GM10847 (cell line): ENCODE measurements around the gene AP4S1.

Experiments
- POLR2A ChIP-seq: IDR thresholded peaks from 2 replicates; pipeline ENCODE4 v1.6.1; 2011; ENCODE audit not compliant: insufficient read length; ENCODE audit errors: extremely low read depth

AP4S1 gene

DNA sequence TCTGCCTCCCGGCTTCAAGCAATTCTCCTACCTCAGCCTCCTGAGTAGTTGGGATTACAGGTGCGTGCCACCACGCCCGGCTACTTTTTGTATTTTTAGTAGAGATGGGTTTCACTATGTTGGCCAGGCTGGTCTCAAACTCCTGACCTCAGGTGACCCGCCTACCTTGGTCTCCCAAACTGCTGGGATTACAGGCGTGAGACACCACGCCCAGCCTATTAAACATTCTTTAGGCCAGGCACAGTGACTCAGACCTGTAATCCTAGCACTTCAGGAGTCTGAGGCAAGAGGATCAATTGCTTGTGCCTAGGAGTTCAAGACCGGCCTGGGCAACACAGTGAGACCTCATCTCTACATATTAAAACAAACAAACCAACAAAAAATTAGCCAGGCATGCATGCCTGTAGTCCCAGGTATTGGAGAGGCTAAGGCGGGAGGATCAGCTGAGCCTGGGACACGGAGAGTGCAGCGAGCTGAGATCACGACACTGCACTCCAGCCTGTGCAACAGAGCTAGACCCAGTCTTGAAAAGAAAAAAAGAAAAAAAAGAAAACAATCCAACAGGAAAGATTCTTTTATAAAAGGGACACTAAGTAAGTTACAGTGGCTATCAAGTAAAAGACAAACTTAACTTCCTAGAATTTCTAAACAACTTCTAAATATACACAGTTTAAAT, 111.9 kb downstream of the AP4S1 start:
- no peak for TF ChIP-seq POLR2A

DNA sequence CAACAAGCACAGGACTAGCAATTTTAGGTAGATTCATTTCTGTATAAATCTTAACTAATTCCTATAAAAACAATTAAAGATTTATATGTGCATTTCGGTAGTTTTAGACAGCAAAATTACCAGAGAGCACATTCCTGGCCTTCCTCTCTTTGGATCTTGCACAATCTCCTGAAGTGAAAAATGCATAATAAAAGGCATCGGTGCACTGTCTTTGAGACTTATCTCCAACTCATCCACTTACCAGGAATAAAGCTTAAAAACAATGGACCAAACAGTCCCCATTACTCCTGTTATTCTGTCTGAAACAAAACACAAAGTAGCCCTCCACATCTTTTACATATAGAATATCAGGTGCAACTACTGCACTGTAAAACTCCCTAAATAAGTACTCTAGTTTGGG, 112.9 kb downstream of the AP4S1 start:
- TF ChIP-seq POLR2A, result no peak

DNA sequence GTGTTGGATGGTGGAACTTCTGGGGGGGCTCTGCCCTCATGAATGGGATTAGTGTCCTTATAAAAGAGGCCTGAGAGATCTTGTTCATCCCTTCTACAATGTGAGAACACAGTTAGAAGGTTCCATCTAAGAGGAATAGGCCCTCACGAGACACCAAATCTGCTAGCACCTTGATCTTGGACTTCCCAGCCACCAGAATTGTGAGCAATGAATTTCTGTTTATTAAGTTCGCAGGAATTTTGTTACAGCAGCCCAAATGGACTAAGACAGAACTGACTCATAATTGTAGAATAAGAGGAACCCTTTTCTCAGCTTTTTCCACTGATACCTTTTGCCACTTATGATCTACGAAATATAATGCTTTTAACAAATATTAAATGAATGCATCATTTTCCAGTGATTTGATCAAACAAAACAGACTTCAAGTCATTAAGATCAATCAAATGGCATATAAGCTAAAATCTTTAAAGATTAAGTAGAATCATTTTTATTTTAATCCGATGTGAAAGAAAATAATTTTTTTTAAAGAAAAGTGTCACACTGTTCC, 113.9 kb downstream of the AP4S1 start:
- no peak for TF ChIP-seq POLR2A

DNA sequence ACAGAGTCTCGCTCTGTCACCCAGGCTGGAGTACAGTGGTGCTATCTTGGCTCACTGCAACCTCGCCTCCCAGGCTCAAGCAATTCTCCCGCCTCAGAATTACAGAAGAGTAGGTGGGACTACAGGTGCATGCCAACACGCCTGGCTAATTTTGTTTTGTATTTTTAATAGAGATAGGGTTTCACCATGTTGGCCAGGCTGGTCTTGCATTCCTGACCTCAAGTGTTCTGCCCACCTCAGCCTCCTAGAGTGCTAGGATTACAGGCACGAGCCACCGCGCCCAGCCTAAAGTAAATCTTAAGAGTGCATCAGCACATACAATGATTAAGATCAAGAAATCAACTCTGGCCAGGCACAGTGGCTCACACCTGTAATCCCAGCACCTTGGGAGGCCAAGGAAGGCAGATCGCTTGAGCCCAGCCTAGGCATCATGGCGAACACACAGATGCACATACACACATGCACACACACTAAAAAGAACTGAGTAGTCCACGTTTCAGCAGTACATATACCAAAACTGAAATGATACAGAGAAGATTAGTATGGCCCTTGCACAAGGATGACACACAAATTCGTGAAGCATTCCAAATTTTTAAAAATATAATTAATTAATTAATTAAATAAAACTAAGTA, 117.1 kb downstream of the AP4S1 start:
- no peak for TF ChIP-seq POLR2A
